Activated B cell treated with CpG ODN at 0.5 μM for 24 hours (primary cell): ENCODE results near the gene CCDC30. TPM values are rescaled to one million over a fixed set of nuclear protein-coding genes. Genes with fewer than 3 reads are reported as not detected.
A peak's percentile ranks its signal among the peaks of the same experiment; 100 is the strongest.
"Not testable (repeated sequence)": the region's sequence is repeated elsewhere in the genome, so short reads cannot be mapped to it uniquely, and the experiment has no call there.

ENCODE experiments used
- ATAC-seq: fragments of 200-7000 bp; cut with Tn5 transposase; one replicate; pipeline ENCODE4 v1.10.0; 2021; ENCODE audit warnings: low read depth, mild to moderate bottlenecking, moderate library complexity
- CTCF ChIA-PET: fragments of 350-600 bp; sonication (Branson Sonifier 250); formaldehyde crosslinking; loops from one replicate; lab custom pipeline; 2021; ENCODE audit warnings: antibody characterized with exemption; lab: Charles Lee
- POLR2A ChIA-PET: fragments of 350-600 bp; sonication (Branson Sonifier 250); formaldehyde crosslinking; loops from one replicate; lab custom pipeline; 2021; ENCODE audit warnings: antibody characterized with exemption; lab: Charles Lee
- DNase-seq: peaks from one replicate; pipeline ENCODE4 v3.0.0; 2022
- H3K27ac Mint-ChIP-seq: one replicate; pipeline ENCODE4 v1.8.0; 2020; ENCODE audit warnings: mixed read lengths
- H3K27me3 Mint-ChIP-seq: one replicate; pipeline ENCODE4 v1.8.0; 2021; ENCODE audit warnings: mixed read lengths
- H3K36me3 Mint-ChIP-seq: one replicate; pipeline ENCODE4 v1.8.0; 2021; ENCODE audit warnings: low read depth, mixed read lengths
- H3K4me1 Mint-ChIP-seq: one replicate; pipeline ENCODE4 v1.8.0; 2021; ENCODE audit warnings: mixed read lengths
- H3K4me3 Mint-ChIP-seq: one replicate; pipeline ENCODE4 v1.8.0; 2020; ENCODE audit warnings: mild to moderate bottlenecking, mixed read lengths
- H3K9me3 Mint-ChIP-seq: one replicate; pipeline ENCODE4 v1.8.0; 2020; ENCODE audit warnings: mixed read lengths
- CTCF ChIP-seq: fragments of 200-600 bp; IDR thresholded peaks from one replicate; pipeline ENCODE4 v1.8.0; 2022; ENCODE audit warnings: antibody characterized with exemption, mild to moderate bottlenecking
- intact Hi-C: fragments of 100-400 bp; cut with micrococcal nuclease; formaldehyde crosslinking; loops from one replicate; pipeline ENCODE4 v1.15.1; 2024
- total RNA-seq: library from RNA; stranded (reverse); gene quantifications from 2 replicates; pipeline ENCODE4 v1.2.3, GENCODE V29; 2022

The CCDC30 gene
- total RNA-seq, 1 donor from 2014 or later: 3.5 TPM

- Mint-ChIP-seq H3K4me1 (no peaks in the 10 kb centered on the region), H3K27ac (no peak overlapping the region), H3K36me3 (no peaks in the 10 kb centered on the region), H3K4me3 (no peak overlapping the region), H3K9me3 (no peaks in the 10 kb centered on the region), H3K27me3 (no peaks in the 10 kb centered on the region)
- ATAC-seq (no peak), DNase-seq (no peak)
- CTCF ChIA-PET: no interaction called here
- no peak for TF ChIP-seq CTCF
- POLR2A ChIA-PET: no interaction called here
- intact Hi-C loops: no loop called here
These were observed 157.2 kb downstream of the CCDC30 start for GRCh38 chr1:42620307-42620706.

GRCh38 chr1:42621180-42621579 is 158.1 kb downstream of the CCDC30 start:
- CTCF ChIA-PET, H3K4me1 Mint-ChIP-seq, H3K36me3 Mint-ChIP-seq, POLR2A ChIA-PET, H3K4me3 Mint-ChIP-seq, H3K27ac Mint-ChIP-seq, H3K9me3 Mint-ChIP-seq, DNase-seq, intact Hi-C loops, H3K27me3 Mint-ChIP-seq, ATAC-seq: not testable (repeated sequence)

GRCh38 chr1:42627205-42627604 is 164.1 kb downstream of the CCDC30 start:
- H3K9me3 Mint-ChIP-seq, H3K27me3 Mint-ChIP-seq, ATAC-seq, DNase-seq, H3K36me3 Mint-ChIP-seq, POLR2A ChIA-PET, intact Hi-C loops, CTCF ChIA-PET, H3K27ac Mint-ChIP-seq, H3K4me1 Mint-ChIP-seq, H3K4me3 Mint-ChIP-seq: not testable (repeated sequence)

- ChIA-PET POLR2A (interaction anchor here (1.0 kb wide), 1 partner anchor 19 kb away, joined by 3 read pairs; no protein-coding TSS in a partner anchor), CTCF (no interaction called here)
- H3K4me1 Mint-ChIP-seq: no peaks in the 10 kb centered on the region
- DNase-seq (no peak), ATAC-seq (no peak)
- intact Hi-C loops: no loop called here
- H3K27ac Mint-ChIP-seq: no peak overlapping the region
- no peaks in the 10 kb centered on the region for H3K27me3 Mint-ChIP-seq
- no peak overlapping the region for H3K4me3 Mint-ChIP-seq
- no peaks in the 10 kb centered on the region for H3K36me3 Mint-ChIP-seq
- H3K9me3 Mint-ChIP-seq: no peaks in the 10 kb centered on the region
- no peak for TF ChIP-seq CTCF
These were observed 176.0 kb downstream of the CCDC30 start for GRCh38 chr1:42639116-42639515.

- H3K27ac Mint-ChIP-seq: no peak overlapping the region
- peaks cover 16% of the 10 kb centered on the region for H3K36me3 Mint-ChIP-seq
- no peaks in the 10 kb centered on the region for H3K4me1 Mint-ChIP-seq
- CTCF ChIA-PET: no interaction called here
- H3K9me3 Mint-ChIP-seq: peaks cover 9% of the 10 kb centered on the region
- DNase-seq (no peak), ATAC-seq (no peak)
- POLR2A ChIA-PET: no interaction called here
- H3K27me3 Mint-ChIP-seq: peaks cover 2% of the 10 kb centered on the region
- TF ChIP-seq CTCF: no peak
- intact Hi-C loops: no loop called here
- no peak overlapping the region for H3K4me3 Mint-ChIP-seq
These were observed 183.0 kb downstream of the CCDC30 start for GRCh38 chr1:42646056-42646455.

- ATAC-seq: no peak
These were observed 194.1 kb downstream of the CCDC30 start for GRCh38 chr1:42657201-42657600.

More at GRCh38 chr1:42657201-42657600, 194.1 kb downstream of the CCDC30 start:
- TF ChIP-seq CTCF: no peak
- ChIA-PET POLR2A (interaction anchor here (0.9 to 2.6 kb wide), 8 partner anchors 18 to 993 kb away, joined by 3 to 82 read pairs (median 4); partner anchors contain the start of genes C1orf50, CCDC30, KDM4A and P3H1), CTCF (no interaction called here)
- Mint-ChIP-seq H3K27me3 (no peaks in the 10 kb centered on the region), H3K4me3 (peak overlapping the region; percentile 95), H3K4me1 (peaks cover 35% of the 10 kb centered on the region), H3K9me3 (no peaks in the 10 kb centered on the region), H3K27ac (peak overlapping the region; percentile 85), H3K36me3 (peaks cover 35% of the 10 kb centered on the region)
- DNase-seq: no peak
- intact Hi-C loops: loop anchor here (5.0 kb wide), 2 partner anchors 110 to 320 kb away; partner anchors contain the start of genes C1orf50, FOXJ3 and P3H1
